Middle frontal gyrus (tissue), 1 donor: Measurements from ENCODE around the gene NLRC3.

ENCODE experiments used
- DNase-seq: peaks from one replicate; pipeline ENCODE4 v3.0.0-alpha.2; 2015; ENCODE audit warnings: low spot score; ENCODE audit errors: extremely low spot score

The NLRC3 gene

GRCh38 chr16:3579776-3580175, 2.6 kb upstream of the NLRC3 start:
- no peak for DNase-seq

GRCh38 chr16:3578610-3579551, 1.7 kb upstream of the NLRC3 start:
- no peak for DNase-seq

GRCh38 chr16:3578121-3578520, 918 bp upstream of the NLRC3 start:
- no peak for DNase-seq

- no peak for DNase-seq
Measured at GRCh38 chr16:3576211-3576610, 992 bp downstream of the NLRC3 start.

GRCh38 chr16:3575491-3575890, 1.7 kb downstream of the NLRC3 start:
- DNase-seq: no peak

- DNase-seq: no peak
Measured at GRCh38 chr16:3574195-3574594, 3.0 kb downstream of the NLRC3 start.

GRCh38 chr16:3573146-3573815, 3.9 kb downstream of the NLRC3 start:
- no peak for DNase-seq

GRCh38 chr16:3570420-3571062, 6.7 kb downstream of the NLRC3 start:
- no peak for DNase-seq

- DNase-seq: no peak
Measured at GRCh38 chr16:3569851-3570250, 7.4 kb downstream of the NLRC3 start.

GRCh38 chr16:3566990-3567389, 10.2 kb downstream of the NLRC3 start:
- no peak for DNase-seq

GRCh38 chr16:3564889-3565141, 12.4 kb downstream of the NLRC3 start:
- DNase-seq: no peak

GRCh38 chr16:3564130-3564888, 12.9 kb downstream of the NLRC3 start:
- DNase-seq: no peak

- DNase-seq: no peak
Measured at GRCh38 chr16:3562914-3563480, 14.2 kb downstream of the NLRC3 start.

GRCh38 chr16:3561626-3562025, 15.6 kb downstream of the NLRC3 start:
- no peak for DNase-seq

- DNase-seq: no peak
Measured at GRCh38 chr16:3554351-3554928, 22.8 kb downstream of the NLRC3 start.

- no peak for DNase-seq
Measured at GRCh38 chr16:3553138-3553923, 23.9 kb downstream of the NLRC3 start.

- DNase-seq: no peak
Measured at GRCh38 chr16:3550851-3551847, 26.1 kb downstream of the NLRC3 start.

GRCh38 chr16:3549906-3550305, 27.3 kb downstream of the NLRC3 start:
- DNase-seq: no peak

GRCh38 chr16:3548859-3549258, 28.3 kb downstream of the NLRC3 start:
- DNase-seq: no peak
